Sigmoid colon (tissue), 4 donors: ENCODE data around the gene RPN2.

Experiments used
- EP300 ChIP-seq, 4 donors: sonication (generic); formaldehyde crosslinking; IDR thresholded peaks; one replicate each; pipeline ENCODE4 v1.6.1; 2017; ENCODE audit warnings: antibody characterized with exemption in 4 of 4
- POLR2A ChIP-seq, 2 donors: fragments of 450-650 bp; IDR thresholded peaks; one replicate each; pipeline ENCODE4 v1.6.1; 2016; ENCODE audit warnings: antibody characterized with exemption in 2 of 2, mild to moderate bottlenecking in 2 of 2, moderate library complexity in 2 of 2
- TF ChIP-seq, protein P1 (sequence below), 4 experiments: fragments of 450-650 bp in 3 of 4; fragments of 200-600 bp in 1 of 4; IDR thresholded peaks; one replicate each; pipeline ENCODE4 v1.5.1; 2016 to 2019; ENCODE audit warnings: antibody characterized with exemption in 4 of 4, mild to moderate bottlenecking in 3 of 4, moderate library complexity in 2 of 4

DNA sequence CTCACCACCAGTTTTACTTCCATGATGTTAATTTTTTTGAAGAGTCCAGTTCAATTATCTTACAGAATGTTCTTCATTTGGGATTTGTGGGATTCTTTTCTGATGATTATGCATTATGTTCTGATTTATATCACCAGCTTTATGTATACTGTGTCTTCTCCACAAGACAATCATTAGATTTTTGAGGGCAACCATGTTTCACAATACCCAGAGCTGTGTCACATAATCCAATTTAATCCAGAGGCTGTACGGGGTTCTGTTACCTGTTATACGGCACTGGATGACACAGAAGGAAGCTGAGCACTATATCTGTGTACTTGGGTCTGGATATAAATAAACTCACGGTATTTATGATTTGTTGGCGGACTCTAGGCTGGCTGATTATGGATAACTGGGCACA is 41.6 kb upstream of the RPN2 start:
- TF ChIP-seq, protein P1, sequence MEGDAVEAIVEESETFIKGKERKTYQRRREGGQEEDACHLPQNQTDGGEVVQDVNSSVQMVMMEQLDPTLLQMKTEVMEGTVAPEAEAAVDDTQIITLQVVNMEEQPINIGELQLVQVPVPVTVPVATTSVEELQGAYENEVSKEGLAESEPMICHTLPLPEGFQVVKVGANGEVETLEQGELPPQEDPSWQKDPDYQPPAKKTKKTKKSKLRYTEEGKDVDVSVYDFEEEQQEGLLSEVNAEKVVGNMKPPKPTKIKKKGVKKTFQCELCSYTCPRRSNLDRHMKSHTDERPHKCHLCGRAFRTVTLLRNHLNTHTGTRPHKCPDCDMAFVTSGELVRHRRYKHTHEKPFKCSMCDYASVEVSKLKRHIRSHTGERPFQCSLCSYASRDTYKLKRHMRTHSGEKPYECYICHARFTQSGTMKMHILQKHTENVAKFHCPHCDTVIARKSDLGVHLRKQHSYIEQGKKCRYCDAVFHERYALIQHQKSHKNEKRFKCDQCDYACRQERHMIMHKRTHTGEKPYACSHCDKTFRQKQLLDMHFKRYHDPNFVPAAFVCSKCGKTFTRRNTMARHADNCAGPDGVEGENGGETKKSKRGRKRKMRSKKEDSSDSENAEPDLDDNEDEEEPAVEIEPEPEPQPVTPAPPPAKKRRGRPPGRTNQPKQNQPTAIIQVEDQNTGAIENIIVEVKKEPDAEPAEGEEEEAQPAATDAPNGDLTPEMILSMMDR (IDR thresholded peaks at IDR 0.05): no peak
- TF ChIP-seq EP300 (IDR thresholded peaks at IDR 0.05): no peak
- TF ChIP-seq POLR2A (IDR thresholded peaks at IDR 0.05): no peak
